ENCODE measurements around the gene MBD3. TPM values are rescaled to one million over a fixed set of nuclear protein-coding genes. Genes with fewer than 3 reads are reported as not detected.
A peak's percentile ranks its signal among the peaks of the same experiment; 100 is the strongest.

The MBD3 gene
- polyA plus RNA-seq, 1 donor, result 59.1 TPM

- H3K9me3 ChIP-seq (ENCODE audit: control insufficient read depth, low read depth, low read length), result no peaks in the 10 kb centered on the region
- H3K27ac ChIP-seq (ENCODE audit: low read length), result no peak overlapping the region
- no peak overlapping the region for H3K4me3 ChIP-seq (ENCODE audit: low read length)
- H3K4me1 ChIP-seq (ENCODE audit: control insufficient read depth, insufficient read depth, low read length), result peaks cover 17% of the 10 kb centered on the region
- DNase-seq, result no peak
- peaks cover 55% of the 10 kb centered on the region for H3K36me3 ChIP-seq (ENCODE audit: control insufficient read depth, insufficient read depth, low read length)
- WGBS (ENCODE audit: insufficient coverage, low lambda C conversion rate), result no CpG with 5 or more reads among the region's 15 CpGs
- H3K27me3 ChIP-seq (ENCODE audit: control insufficient read depth, insufficient read depth, low read length), result no peaks in the 10 kb centered on the region
Observed at GRCh38 chr19:1611353-1611752, 18.7 kb upstream of the MBD3 start.

GRCh38 chr19:1610579-1610978 lies 17.9 kb upstream of the MBD3 start:
- Histone ChIP-seq H3K27ac (ENCODE audit: low read length) (no peak overlapping the region), H3K36me3 (ENCODE audit: control insufficient read depth, insufficient read depth, low read length) (peaks cover 49% of the 10 kb centered on the region), H3K9me3 (ENCODE audit: control insufficient read depth, low read depth, low read length) (no peaks in the 10 kb centered on the region), H3K4me3 (ENCODE audit: low read length) (no peak overlapping the region), H3K27me3 (ENCODE audit: control insufficient read depth, insufficient read depth, low read length) (no peaks in the 10 kb centered on the region), H3K4me1 (ENCODE audit: control insufficient read depth, insufficient read depth, low read length) (peaks cover 22% of the 10 kb centered on the region)
- WGBS (ENCODE audit: insufficient coverage, low lambda C conversion rate), result no CpG with 5 or more reads among the region's 11 CpGs
- no peak for DNase-seq

GRCh38 chr19:1609680-1610474 lies 17.2 kb upstream of the MBD3 start:
- no peak for DNase-seq
- Histone ChIP-seq H3K4me1 (ENCODE audit: control insufficient read depth, insufficient read depth, low read length) (peaks cover 22% of the 10 kb centered on the region), H3K27ac (ENCODE audit: low read length) (no peak overlapping the region), H3K36me3 (ENCODE audit: control insufficient read depth, insufficient read depth, low read length) (peaks cover 42% of the 10 kb centered on the region), H3K9me3 (ENCODE audit: control insufficient read depth, low read depth, low read length) (no peaks in the 10 kb centered on the region), H3K27me3 (ENCODE audit: control insufficient read depth, insufficient read depth, low read length) (no peaks in the 10 kb centered on the region), H3K4me3 (ENCODE audit: low read length) (no peak overlapping the region)
- WGBS (ENCODE audit: insufficient coverage, low lambda C conversion rate), result no CpG with 5 or more reads among the region's 16 CpGs

- peaks cover 22% of the 10 kb centered on the region for H3K4me1 ChIP-seq (ENCODE audit: control insufficient read depth, insufficient read depth, low read length)
- WGBS (ENCODE audit: insufficient coverage, low lambda C conversion rate), result no CpG with 5 or more reads among the region's 10 CpGs
- no peaks in the 10 kb centered on the region for H3K9me3 ChIP-seq (ENCODE audit: control insufficient read depth, low read depth, low read length)
- H3K27me3 ChIP-seq (ENCODE audit: control insufficient read depth, insufficient read depth, low read length), result no peaks in the 10 kb centered on the region
- no peak for DNase-seq
- no peak overlapping the region for H3K4me3 ChIP-seq (ENCODE audit: low read length)
- H3K36me3 ChIP-seq (ENCODE audit: control insufficient read depth, insufficient read depth, low read length), result peaks cover 34% of the 10 kb centered on the region
- H3K27ac ChIP-seq (ENCODE audit: low read length), result no peak overlapping the region
Observed at GRCh38 chr19:1609103-1609396, 16.4 kb upstream of the MBD3 start.

GRCh38 chr19:1608359-1609102 lies 15.9 kb upstream of the MBD3 start:
- no peak for DNase-seq
- Histone ChIP-seq H3K9me3 (ENCODE audit: control insufficient read depth, low read depth, low read length) (no peaks in the 10 kb centered on the region), H3K27me3 (ENCODE audit: control insufficient read depth, insufficient read depth, low read length) (no peaks in the 10 kb centered on the region), H3K4me3 (ENCODE audit: low read length) (no peak overlapping the region), H3K36me3 (ENCODE audit: control insufficient read depth, insufficient read depth, low read length) (peaks cover 29% of the 10 kb centered on the region), H3K4me1 (ENCODE audit: control insufficient read depth, insufficient read depth, low read length) (peaks cover 16% of the 10 kb centered on the region), H3K27ac (ENCODE audit: low read length) (no peak overlapping the region)
- no CpG with 5 or more reads among the region's 23 CpGs for WGBS (ENCODE audit: insufficient coverage, low lambda C conversion rate)

- DNase-seq, result no peak
- Histone ChIP-seq H3K9me3 (ENCODE audit: control insufficient read depth, low read depth, low read length) (no peaks in the 10 kb centered on the region), H3K27ac (ENCODE audit: low read length) (peak overlapping the region; percentile 91), H3K4me1 (ENCODE audit: control insufficient read depth, insufficient read depth, low read length) (peaks cover 5% of the 10 kb centered on the region), H3K27me3 (ENCODE audit: control insufficient read depth, insufficient read depth, low read length) (no peaks in the 10 kb centered on the region), H3K4me3 (ENCODE audit: low read length) (peak overlapping the region; percentile 94), H3K36me3 (ENCODE audit: control insufficient read depth, insufficient read depth, low read length) (peaks cover 17% of the 10 kb centered on the region)
- 40% methylated on average over 2 of the region's 16 CpGs for WGBS (ENCODE audit: insufficient coverage, low lambda C conversion rate)
Observed at GRCh38 chr19:1606138-1606651, 13.5 kb upstream of the MBD3 start.

- peak; percentile 92 to 97 for DNase-seq
- Histone ChIP-seq H3K27ac (ENCODE audit: low read length) (peak within 1 kb of the TSS; percentile 91), H3K4me1 (ENCODE audit: control insufficient read depth, insufficient read depth, low read length) (peaks cover 5% of the 10 kb centered on the region), H3K9me3 (ENCODE audit: control insufficient read depth, low read depth, low read length) (no peaks in the 10 kb centered on the region), H3K36me3 (ENCODE audit: control insufficient read depth, insufficient read depth, low read length) (peaks cover 11% of the 10 kb centered on the region), H3K4me3 (ENCODE audit: low read length) (peak within 1 kb of the TSS; percentile 94), H3K27me3 (ENCODE audit: control insufficient read depth, insufficient read depth, low read length) (no peaks in the 10 kb centered on the region)
- no CpG with 5 or more reads among the region's 79 CpGs for WGBS (ENCODE audit: insufficient coverage, low lambda C conversion rate)
Observed at GRCh38 chr19:1605236-1606137, 12.8 kb upstream of the MBD3 start, which contains the start of gene UQCR11. TSS of gene UQCR11 (minus strand) at chr19:1605462. CDS start at chr19:1605409, 53 bp downstream.

GRCh38 chr19:1602091-1602707 lies 9.5 kb upstream of the MBD3 start:
- H3K27ac ChIP-seq (ENCODE audit: low read length), result no peak overlapping the region
- no peak overlapping the region for H3K4me3 ChIP-seq (ENCODE audit: low read length)
- no peaks in the 10 kb centered on the region for H3K9me3 ChIP-seq (ENCODE audit: control insufficient read depth, low read depth, low read length)
- peaks cover 36% of the 10 kb centered on the region for H3K36me3 ChIP-seq (ENCODE audit: control insufficient read depth, insufficient read depth, low read length)
- 100% methylated on average over 2 of the region's 21 CpGs for WGBS (ENCODE audit: insufficient coverage, low lambda C conversion rate)
- DNase-seq, result no peak
- H3K27me3 ChIP-seq (ENCODE audit: control insufficient read depth, insufficient read depth, low read length), result no peaks in the 10 kb centered on the region
- H3K4me1 ChIP-seq (ENCODE audit: control insufficient read depth, insufficient read depth, low read length), result peaks cover 5% of the 10 kb centered on the region

GRCh38 chr19:1601613-1602064 lies 9.0 kb upstream of the MBD3 start:
- DNase-seq, result no peak
- H3K4me1 ChIP-seq (ENCODE audit: control insufficient read depth, insufficient read depth, low read length), result peaks cover 5% of the 10 kb centered on the region
- no peak overlapping the region for H3K27ac ChIP-seq (ENCODE audit: low read length)
- no peaks in the 10 kb centered on the region for H3K27me3 ChIP-seq (ENCODE audit: control insufficient read depth, insufficient read depth, low read length)
- no CpG with 5 or more reads among the region's 14 CpGs for WGBS (ENCODE audit: insufficient coverage, low lambda C conversion rate)
- H3K36me3 ChIP-seq (ENCODE audit: control insufficient read depth, insufficient read depth, low read length), result peaks cover 41% of the 10 kb centered on the region
- no peaks in the 10 kb centered on the region for H3K9me3 ChIP-seq (ENCODE audit: control insufficient read depth, low read depth, low read length)
- H3K4me3 ChIP-seq (ENCODE audit: low read length), result no peak overlapping the region

Data from large intestine (tissue), 3 donors.